ENCODE results near the gene FBLN1.
"Not testable (repeated sequence)": the region's sequence is repeated elsewhere in the genome, so short reads cannot be mapped to it uniquely, and the experiment has no call there.

The FBLN1 gene

GRCh38 chr22:45529105-45529504, 26.4 kb downstream of the FBLN1 start:
- no peak for DNase-seq

- no peak for DNase-seq
Observed at GRCh38 chr22:45529971-45530575, 27.4 kb downstream of the FBLN1 start.

- DNase-seq: no peak
Observed at GRCh38 chr22:45531441-45532234, 29.0 kb downstream of the FBLN1 start.

- no peak for DNase-seq
Observed at GRCh38 chr22:45532235-45532631, 29.6 kb downstream of the FBLN1 start.

- no peak for DNase-seq
Observed at GRCh38 chr22:45533703-45534102, 31.0 kb downstream of the FBLN1 start.

- no peak for DNase-seq
Observed at GRCh38 chr22:45534339-45535192, 31.9 kb downstream of the FBLN1 start.

GRCh38 chr22:45535290-45535689, 32.6 kb downstream of the FBLN1 start:
- DNase-seq: no peak

GRCh38 chr22:45535835-45536234, 33.2 kb downstream of the FBLN1 start:
- DNase-seq: not testable (repeated sequence)

GRCh38 chr22:45537734-45538181, 35.1 kb downstream of the FBLN1 start:
- no peak for DNase-seq

GRCh38 chr22:45538281-45538680, 35.6 kb downstream of the FBLN1 start:
- no peak for DNase-seq

- DNase-seq: no peak
Observed at GRCh38 chr22:45540122-45540521, 37.4 kb downstream of the FBLN1 start.

GRCh38 chr22:45541382-45541979, 38.8 kb downstream of the FBLN1 start:
- DNase-seq: no peak

- no peak for DNase-seq
Observed at GRCh38 chr22:45542001-45542520, 39.4 kb downstream of the FBLN1 start.

GRCh38 chr22:45542736-45543135, 40.1 kb downstream of the FBLN1 start:
- not testable (repeated sequence) for DNase-seq

- DNase-seq: no peak
Observed at GRCh38 chr22:45543243-45543642, 40.6 kb downstream of the FBLN1 start.

GRCh38 chr22:45544588-45545170, 42.0 kb downstream of the FBLN1 start:
- DNase-seq: no peak

GRCh38 chr22:45546333-45547015, 43.8 kb downstream of the FBLN1 start:
- no peak for DNase-seq

GRCh38 chr22:45547016-45547345, 44.3 kb downstream of the FBLN1 start:
- no peak for DNase-seq

- no peak for DNase-seq
Observed at GRCh38 chr22:45547731-45548130, 45.0 kb downstream of the FBLN1 start.

- DNase-seq: no peak
Observed at GRCh38 chr22:45548247-45548840, 45.7 kb downstream of the FBLN1 start.

GRCh38 chr22:45548991-45549761, 46.5 kb downstream of the FBLN1 start:
- DNase-seq: peak; percentile 3

Data from activated CD4-positive, alpha-beta T cell treated with anti-CD3 and anti-CD28 coated beads, Interleukin-10, Interleukin-2, amounts not matched to agents 100 ng/mL and 50 ng/mL, durations not matched to agents 16 hours and 8 hours (primary cell).